Tibial nerve (tissue), 4 donors: ENCODE measurements around the gene MCF2L. TPM values are rescaled to one million over a fixed set of nuclear protein-coding genes. Genes with fewer than 3 reads are reported as not detected.

Experiments
- DNase-seq, 2 donors: peaks; one replicate each; pipeline ENCODE4 v3.0.0-alpha.2; 2019; ENCODE audit warnings: low spot score in 2 of 2
- H3K27ac ChIP-seq, 4 donors: fragments of 200-600 bp; sonication (generic) in 3 of 4; one replicate each; pipeline ENCODE4 v1.5.1; 2017 to 2019; ENCODE audit warnings: mild to moderate bottlenecking in 1 of 4
- H3K27me3 ChIP-seq, 2 donors: fragments of 200-600 bp; sonication (generic) in 1 of 2; one replicate each; pipeline versions ENCODE4 v1.5.1 to v1.6.0; 2017 to 2019
- H3K36me3 ChIP-seq, 3 donors: fragments of 200-600 bp; sonication (generic); one replicate each; pipeline ENCODE4 v1.5.1; 2018 to 2019
- H3K4me1 ChIP-seq, 4 donors: fragments of 200-600 bp; sonication (generic) in 3 of 4; one replicate each; pipeline ENCODE4 v1.5.1; 2017 to 2019
- H3K4me3 ChIP-seq, 4 donors: fragments of 200-600 bp; sonication (generic) in 3 of 4; one replicate each; pipeline ENCODE4 v1.5.1; 2017 to 2019; ENCODE audit warnings: mild to moderate bottlenecking in 1 of 4, moderate library complexity in 1 of 4
- H3K9me3 ChIP-seq, 4 donors: fragments of 200-600 bp; sonication (generic) in 3 of 4; one replicate each; pipeline ENCODE4 v1.5.1; 2017 to 2019
- EP300 ChIP-seq, 2 donors: sonication (generic); formaldehyde crosslinking; IDR thresholded peaks; one replicate each; pipeline ENCODE4 v1.6.1; 2017; ENCODE audit warnings: antibody characterized with exemption in 2 of 2, mild to moderate bottlenecking in 1 of 2
- POLR2A ChIP-seq, 2 donors: fragments of 450-650 bp; IDR thresholded peaks; one replicate each; pipeline ENCODE4 v1.6.1; 2017; ENCODE audit warnings: antibody characterized with exemption in 2 of 2, mild to moderate bottlenecking in 2 of 2, moderate library complexity in 2 of 2
- whole genome bisulfite sequencing, 2 donors: methylation state at CpG; one replicate each; pipeline ENCODE4 v1.1.5; 2018; 5-methylcytosine and 5-hydroxymethylcytosine counted together
- total RNA-seq, 4 donors: library from RNA; depleted of rRNA; stranded (reverse); fragments of >200 nt; gene quantifications; one replicate each; pipeline ENCODE4 v1.1.0, GENCODE V29; 2016
- TF ChIP-seq, protein P1 (sequence below), 5 experiments: fragments of 200-600 bp in 3 of 5; fragments of 450-650 bp in 2 of 5; sonication (generic) in 3 of 5; IDR thresholded peaks; one replicate each; pipeline ENCODE4 v1.5.1; 2016 to 2019; ENCODE audit warnings: antibody characterized with exemption in 5 of 5, mild to moderate bottlenecking in 3 of 5, moderate library complexity in 2 of 5

Gene MCF2L
- total RNA-seq, 4 donors from 2014 or later: 30.1 to 82.6 (median 45.3) TPM

- peaks cover 0 to 18% of the 10 kb centered on the region in 2 donors for H3K27me3 ChIP-seq
- no peaks in the 10 kb centered on the region for H3K4me1 ChIP-seq
- 76 to 78% methylated on average over 28 to 30 of the region's 30 CpGs for WGBS, 2 donors
- no peak overlapping the region for H3K4me3 ChIP-seq
- no peak for TF ChIP-seq EP300 (IDR thresholded peaks at IDR 0.05)
- TF ChIP-seq POLR2A (IDR thresholded peaks at IDR 0.05): no peak
- TF ChIP-seq, protein P1, sequence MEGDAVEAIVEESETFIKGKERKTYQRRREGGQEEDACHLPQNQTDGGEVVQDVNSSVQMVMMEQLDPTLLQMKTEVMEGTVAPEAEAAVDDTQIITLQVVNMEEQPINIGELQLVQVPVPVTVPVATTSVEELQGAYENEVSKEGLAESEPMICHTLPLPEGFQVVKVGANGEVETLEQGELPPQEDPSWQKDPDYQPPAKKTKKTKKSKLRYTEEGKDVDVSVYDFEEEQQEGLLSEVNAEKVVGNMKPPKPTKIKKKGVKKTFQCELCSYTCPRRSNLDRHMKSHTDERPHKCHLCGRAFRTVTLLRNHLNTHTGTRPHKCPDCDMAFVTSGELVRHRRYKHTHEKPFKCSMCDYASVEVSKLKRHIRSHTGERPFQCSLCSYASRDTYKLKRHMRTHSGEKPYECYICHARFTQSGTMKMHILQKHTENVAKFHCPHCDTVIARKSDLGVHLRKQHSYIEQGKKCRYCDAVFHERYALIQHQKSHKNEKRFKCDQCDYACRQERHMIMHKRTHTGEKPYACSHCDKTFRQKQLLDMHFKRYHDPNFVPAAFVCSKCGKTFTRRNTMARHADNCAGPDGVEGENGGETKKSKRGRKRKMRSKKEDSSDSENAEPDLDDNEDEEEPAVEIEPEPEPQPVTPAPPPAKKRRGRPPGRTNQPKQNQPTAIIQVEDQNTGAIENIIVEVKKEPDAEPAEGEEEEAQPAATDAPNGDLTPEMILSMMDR (IDR thresholded peaks at IDR 0.05): no peak
- H3K27ac ChIP-seq: peak overlapping the region in 1 of 4 donors; percentile 42
- DNase-seq: no peak
- H3K36me3 ChIP-seq: no peaks in the 10 kb centered on the region
- no peaks in the 10 kb centered on the region for H3K9me3 ChIP-seq
These were observed 16.2 kb downstream of the MCF2L start for GRCh38 chr13:112984954-112985802.

DNA sequence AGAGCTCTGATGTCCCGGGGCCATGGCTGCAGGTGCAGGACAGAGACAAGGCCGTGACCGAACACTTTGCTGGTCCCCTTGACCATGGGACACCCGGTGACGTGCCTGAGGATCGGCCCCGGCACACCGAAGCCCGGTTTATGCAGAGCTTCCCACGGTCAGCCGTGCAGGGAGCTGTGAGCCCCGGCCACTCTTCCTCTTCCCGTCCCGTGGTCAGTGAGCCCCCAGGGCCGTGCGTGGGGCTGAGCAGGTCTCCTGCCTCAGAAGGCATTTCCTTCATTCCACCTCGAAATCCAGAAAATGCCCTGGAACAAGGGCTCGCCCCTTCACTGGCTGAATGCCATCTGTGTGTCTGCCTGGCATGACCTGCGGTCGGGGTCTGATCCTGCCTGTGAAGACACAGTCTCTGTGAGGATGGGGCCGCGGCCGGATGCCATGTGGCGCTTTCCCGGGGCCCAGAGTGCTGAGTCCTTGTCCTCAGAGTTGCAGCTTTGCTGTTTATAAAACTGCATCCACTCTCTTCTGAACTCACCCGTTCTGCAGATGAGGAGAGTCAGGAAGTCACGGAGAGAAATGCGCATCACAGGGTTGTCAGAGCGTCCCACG is 16.9 kb downstream of the MCF2L start:
- TF ChIP-seq POLR2A (IDR thresholded peaks at IDR 0.05) (no peak), EP300 (IDR thresholded peaks at IDR 0.05) (no peak)
- TF ChIP-seq, protein P1 (IDR thresholded peaks at IDR 0.05): no peak
- Histone ChIP-seq H3K4me3 (no peak overlapping the region), H3K36me3 (no peaks in the 10 kb centered on the region), H3K27ac (no peak overlapping the region), H3K9me3 (no peaks in the 10 kb centered on the region), H3K4me1 (no peaks in the 10 kb centered on the region), H3K27me3 (peaks cover 0 to 13% of the 10 kb centered on the region in 2 donors)
- no peak for DNase-seq
- 56 to 79% methylated on average over 17 to 28 of the region's 30 CpGs for WGBS, 2 donors

- no peaks in the 10 kb centered on the region for H3K4me1 ChIP-seq
- no peak overlapping the region for H3K4me3 ChIP-seq
- peaks cover 0 to 9% of the 10 kb centered on the region in 2 donors for H3K27me3 ChIP-seq
- H3K36me3 ChIP-seq: no peaks in the 10 kb centered on the region
- no peaks in the 10 kb centered on the region for H3K9me3 ChIP-seq
- no peak overlapping the region for H3K27ac ChIP-seq
- DNase-seq: no peak
- 79 to 83% methylated on average over 7 to 19 of the region's 20 CpGs for WGBS, 2 donors
- TF ChIP-seq, protein P1 (IDR thresholded peaks at IDR 0.05): no peak
- TF ChIP-seq POLR2A (IDR thresholded peaks at IDR 0.05) (no peak), EP300 (IDR thresholded peaks at IDR 0.05) (no peak)
These were observed 17.5 kb downstream of the MCF2L start for GRCh38 chr13:112986470-112986869.

- TF ChIP-seq POLR2A (IDR thresholded peaks at IDR 0.05) (no peak), EP300 (IDR thresholded peaks at IDR 0.05) (no peak)
- TF ChIP-seq, protein P1 (IDR thresholded peaks at IDR 0.05): no peak
- DNase-seq: no peak
- Histone ChIP-seq H3K4me1 (no peaks in the 10 kb centered on the region), H3K27ac (no peak overlapping the region), H3K9me3 (no peaks in the 10 kb centered on the region), H3K36me3 (no peaks in the 10 kb centered on the region), H3K4me3 (no peak overlapping the region), H3K27me3 (peaks cover 0 to 4% of the 10 kb centered on the region in 2 donors)
- WGBS, 2 donors: 68 to 69% methylated on average over 27 to 29 of the region's 29 CpGs
These were observed 18.1 kb downstream of the MCF2L start for GRCh38 chr13:112986946-112987681.
